K562 (cell line): ENCODE results near the gene GRB10. TPM values are rescaled to one million over a fixed set of nuclear protein-coding genes. Genes with fewer than 3 reads are reported as not detected.

Experiments
- ATAC-seq: fragments of 200-7000 bp; cut with Tn5 transposase; 3 replicates; pipeline ENCODE4 v1.9.1; 2020; ENCODE audit warnings: moderate library complexity
- BruUV-seq: library from RNA; stranded (reverse); fragments of 400-500 nt; replicated peaks from 2 replicates; lab custom pipeline; 2021; lab: Mats Ljungman, UMichigan
- CTCF ChIA-PET: fragments of 300-600 bp; formaldehyde crosslinking; extraction: SDS; loops from one replicate; lab custom pipeline; 2021; ENCODE audit warnings: low intra/inter-chr PET ratio; lab: Yijun Ruan, JAX
- POLR2A ChIA-PET: fragments of 300-600, 350-650 bp; sonication (Branson Sonifier 250); formaldehyde crosslinking; extraction: SDS; loops from one replicate; lab custom pipeline; 2021; ENCODE audit warnings: antibody characterized with exemption, inconsistent platforms; lab: Yijun Ruan, JAX
- DNase-seq, 4 experiments: peaks; one replicate each; pipeline versions ENCODE4 v3.0.0 to v3.0.0-alpha.2; 2011 to 2018; ENCODE audit warnings: low spot score in 3 of 4, mixed read lengths in 3 of 4; ENCODE audit errors: extremely low read depth in 1 of 4
- FAIRE-seq: peaks from 2 replicates; lab custom pipeline; 2011; peaks lifted over from hg19 to GRCh38; lab: Jason Lieb, UNC
- H2AFZ ChIP-seq: 2 replicates; pipeline ENCODE4 v1.6.0; 2011; ENCODE audit warnings: low read depth, low read length, control low read depth, inconsistent platforms
- H3K27ac ChIP-seq: fragments of 200-600 bp; 3 replicates; pipeline ENCODE4 v1.8.0; 2011; ENCODE audit warnings: low read depth, mild to moderate bottlenecking, control low read depth, inconsistent platforms, low read length, moderate library complexity, mixed read lengths; ENCODE audit errors: extremely low read depth
- H3K27me3 ChIP-seq, 2 experiments: fragments of 300-600 bp in 1 of 2; 2 replicates in 1 of 2; 3 replicates in 1 of 2; pipeline versions ENCODE4 v1.6.0 to v1.8.0; 2011; ENCODE audit warnings: inconsistent platforms in 2 of 2, low read length in 2 of 2, mild to moderate bottlenecking in 1 of 2, mixed read lengths in 1 of 2, moderate library complexity in 1 of 2; ENCODE audit not compliant: control insufficient read depth in 2 of 2, insufficient read depth in 2 of 2
- H3K36me3 ChIP-seq: fragments of 300-600 bp; 3 replicates; pipeline ENCODE4 v1.8.0; 2011; ENCODE audit warnings: mild to moderate bottlenecking, low read length, inconsistent platforms; ENCODE audit not compliant: control insufficient read depth, insufficient read depth
- H3K4me1 ChIP-seq, 2 experiments: fragments of 200-600 bp in 1 of 2; replicated peaks in 1 of 2; 2 replicates in 1 of 2; 3 replicates in 1 of 2; pipeline versions ENCODE4 v1.5.1 to v1.8.0; 2011; ENCODE audit warnings: inconsistent platforms in 2 of 2, low read length in 2 of 2, mild to moderate bottlenecking in 1 of 2, mixed read lengths in 1 of 2, moderate library complexity in 1 of 2; ENCODE audit not compliant: control insufficient read depth in 2 of 2, insufficient read depth in 2 of 2
- H3K4me2 ChIP-seq: 2 replicates; pipeline ENCODE4 v1.6.1; 2011; ENCODE audit warnings: low read length, control low read depth, inconsistent platforms, mixed read lengths; ENCODE audit not compliant: insufficient read depth
- H3K4me3 ChIP-seq: fragments of 200-600 bp; sonication (generic), shearing (Covaris generic); 2 replicates; pipeline ENCODE4 v1.5.1; 2016; ENCODE audit warnings: control low read depth, inconsistent platforms
- H3K79me2 ChIP-seq: fragments of 200-600 bp; 3 replicates; pipeline ENCODE4 v1.8.0; 2011; ENCODE audit warnings: low read length, inconsistent platforms; ENCODE audit not compliant: control insufficient read depth, insufficient read depth
- H3K9ac ChIP-seq, 2 experiments: 2 replicates each; pipeline versions ENCODE4 v1.6.0 to v1.6.1; 2011; ENCODE audit warnings: low read depth in 2 of 2, low read length in 2 of 2, control low read depth in 1 of 2, inconsistent platforms in 1 of 2, mild to moderate bottlenecking in 1 of 2, mixed read lengths in 1 of 2; ENCODE audit not compliant: insufficient read depth in 1 of 2
- H3K9me1 ChIP-seq: one replicate; pipeline ENCODE4 v1.6.0; 2011; ENCODE audit warnings: inconsistent platforms, mild to moderate bottlenecking, low read length, moderate library complexity; ENCODE audit not compliant: control insufficient read depth, insufficient read depth
- H3K9me3 ChIP-seq: replicated peaks from 2 replicates; pipeline ENCODE4 v1.5.1; 2011; ENCODE audit warnings: low read depth, low read length, inconsistent platforms; ENCODE audit not compliant: control insufficient read depth, insufficient read depth
- H4K20me1 ChIP-seq: replicated peaks from 2 replicates; pipeline ENCODE4 v1.6.1; 2011; ENCODE audit warnings: low read length, inconsistent platforms, mixed read lengths; ENCODE audit not compliant: control insufficient read depth, insufficient read depth
- ARID4B ChIP-seq: sonication (generic); formaldehyde crosslinking; IDR thresholded peaks from 2 replicates; pipeline ENCODE4 v1.8.0; 2022; ENCODE audit warnings: mild to moderate bottlenecking, missing genetic modification reagents
- BCOR ChIP-seq: fragments of 450-650 bp; IDR thresholded peaks from 2 replicates; pipeline ENCODE4 v1.6.1; 2016
- CTCFL ChIP-seq: IDR thresholded peaks from 2 replicates; pipeline ENCODE4 v1.6.1; 2011; ENCODE audit warnings: borderline replicate concordance, low read depth, mild to moderate bottlenecking, moderate library complexity, low read length; ENCODE audit not compliant: insufficient read depth, poor library complexity, severe bottlenecking
- HNRNPL ChIP-seq: fragments of 200-400 bp; formaldehyde crosslinking; IDR thresholded peaks from 2 replicates; pipeline ENCODE4 v1.6.1; 2017; ENCODE audit warnings: low read depth, mild to moderate bottlenecking, low read length
- KAT2B ChIP-seq: IDR thresholded peaks from one replicate; pipeline ENCODE4 v1.6.1; 2012; ENCODE audit warnings: low read depth, mild to moderate bottlenecking, control low read depth, inconsistent platforms, low read length, moderate library complexity
- MITF ChIP-seq: IDR thresholded peaks from 2 replicates; pipeline ENCODE4 v1.6.1; 2014; ENCODE audit warnings: antibody characterized with exemption
- SIN3A ChIP-seq, 2 experiments: fragments of 150-350 bp in 1 of 2; IDR thresholded peaks; 2 replicates each; pipeline ENCODE4 v1.6.1; 2011 to 2016; ENCODE audit warnings: borderline replicate concordance in 2 of 2, low read depth in 2 of 2, low read length in 2 of 2, mild to moderate bottlenecking in 2 of 2, moderate library complexity in 2 of 2; ENCODE audit not compliant: control insufficient read depth in 1 of 2
- STAT5B ChIP-seq: fragments of 250-450 bp; sonication (Bioruptor Pico); IDR thresholded peaks from 2 replicates; pipeline ENCODE4 v1.8.0; 2021; ENCODE audit warnings: mild to moderate bottlenecking, inconsistent platforms
- ZNF121 ChIP-seq: sonication (generic); formaldehyde crosslinking; conservative IDR thresholded peaks from 2 replicates; pipeline ENCODE4 v1.8.0; 2022; ENCODE audit warnings: missing genetic modification reagents
- ZNF197 ChIP-seq: fragments of 200-800 bp; sonication (Bioruptor generic); IDR thresholded peaks from 2 replicates; pipeline ENCODE4 v1.6.1; 2016; ENCODE audit warnings: low read depth, missing genetic modification characterization, missing compliant biosample characterization
- ZNF354B ChIP-seq: fragments of 250-450 bp; sonication (Bioruptor Pico); IDR thresholded peaks from 2 replicates; pipeline ENCODE4 v1.4.0; 2020
- WGBS: fragments of 100-300 bp; shearing (Covaris generic); methylation state at CpG from one replicate; pipeline ENCODE4 v1.1.6; 2016; ENCODE audit warnings: low coverage, mixed read lengths; ENCODE audit not compliant: insufficient coverage; ENCODE audit errors: missing lambda C conversion rate; 5-methylcytosine and 5-hydroxymethylcytosine counted together
- in situ Hi-C: fragments of 300-500 bp; cut with MboI; formaldehyde crosslinking; loops from 4 replicates; pipeline ENCODE4 v1.15.0; 2018; ENCODE audit warnings: inconsistent platforms, mixed read lengths
- intact Hi-C: fragments of 100-400 bp; cut with micrococcal nuclease; formaldehyde crosslinking; loops from 2 replicates; pipeline ENCODE4 v1.14.2; 2022
- polyA plus RNA-seq, 8 experiments: library from polyadenylated mRNA; depleted of rRNA in 4 of 8; stranded (reverse) in 5 of 8; unstranded in 3 of 8; fragments of >200 nt; fragmentation: Nextera tagmentation in 2 of 8; fragmentation: Illumina TruSeq in 1 of 8; extraction: Ambion mirVana in 2 of 8; extraction: Trizol in 1 of 8; gene quantifications; 2 replicates each; pipeline versions ENCODE4 v1.2.1 to v1.2.3, GENCODE V29; 2011 to 2014; ENCODE audit warnings: inconsistent platforms in 1 of 8, missing spikeins in 1 of 8
- total RNA-seq, 7 experiments: library from RNA; depleted of rRNA in 6 of 7; stranded (reverse); fragments of >200 nt in 6 of 7; fragmentation: Illumina TruSeq in 2 of 7; extraction: Trizol in 2 of 7; gene quantifications; 2 replicates each; pipeline versions ENCODE4 v1.2.1 to v1.2.3, GENCODE V29; 2011 to 2021; ENCODE audit warnings: low replicate concordance in 1 of 7

The GRB10 gene
- total and polyA plus RNA-seq, 9 of the 15 experiments (the other 6 are each of a cell fraction or from before 2014, with no cell fraction given) = 8.9 to 88.5 (median 40.7) TPM

- BruUV-seq = no TSS peak
- no peaks in the 10 kb centered on the region for H4K20me1 ChIP-seq
- H3K9me3 ChIP-seq = no peaks in the 10 kb centered on the region
- no peaks in the 10 kb centered on the region for H3K79me2 ChIP-seq
- DNase-seq (no peak), FAIRE-seq (no peak), ATAC-seq (no peak)
- H2AFZ ChIP-seq = no peak overlapping the region
- H3K4me1 ChIP-seq = peaks cover 0 to 6% of the 10 kb centered on the region in 2 experiments; a peak in 1 of 5 replicates
- H3K4me2 ChIP-seq = no peak overlapping the region
- intact Hi-C loops = no loop called here
- CTCF ChIA-PET = no interaction called here
- in situ Hi-C loops = no loop called here
- H3K9me1 ChIP-seq = no peaks in the 10 kb centered on the region
- H3K9ac ChIP-seq = no peak overlapping the region
- H3K36me3 ChIP-seq = no peaks in the 10 kb centered on the region
- POLR2A ChIA-PET = no interaction called here
- WGBS = 9% methylated on average over 1 of the region's 1 CpG
- H3K4me3 ChIP-seq = no peak overlapping the region
- peaks cover 10 to 16% of the 10 kb centered on the region in 2 experiments; a peak in 4 of 5 replicates for H3K27me3 ChIP-seq
- TF ChIP-seq ARID4B (CRISPR knock-in tag) (no peak), ZNF121 (CRISPR knock-in tag) (no peak), SIN3A (IDR thresholded peaks at IDR 0.05; ENCODE audit: borderline replicate concordance in 2 of 2, control insufficient read depth in 1 of 2, low read depth in 2 of 2, low read length in 2 of 2) (no peak), BCOR (no peak), ZNF354B (CRISPR knock-in tag) (no peak), KAT2B (no peak), CTCFL (no peak), MITF (no peak), STAT5B (CRISPR knock-in tag) (no peak), HNRNPL (no peak), ZNF197 (no peak)
- H3K27ac ChIP-seq = no peak overlapping the region
Observed at GRCh38 chr7:50817561-50817960, 34.9 kb upstream of the GRB10 start.
